Nucleus accumbens (tissue), 56 donors: Measurements from ENCODE around the gene LMTK3.
"Not testable (repeated sequence)": the region's sequence is repeated elsewhere in the genome, so short reads cannot be mapped to it uniquely, and the experiment has no call there.

Source experiments
- DNase-seq, 56 donors: peaks; one replicate each; lab custom pipeline; 2025; lab: John Stamatoyannopoulos, UW

The LMTK3 gene

GRCh38 chr19:48543121-48543710 lies 31.6 kb upstream of the LMTK3 start:
- DNase-seq, result no peak

- DNase-seq, result no peak
These were observed 30.2 kb upstream of the LMTK3 start for GRCh38 chr19:48541813-48542212.

DNA sequence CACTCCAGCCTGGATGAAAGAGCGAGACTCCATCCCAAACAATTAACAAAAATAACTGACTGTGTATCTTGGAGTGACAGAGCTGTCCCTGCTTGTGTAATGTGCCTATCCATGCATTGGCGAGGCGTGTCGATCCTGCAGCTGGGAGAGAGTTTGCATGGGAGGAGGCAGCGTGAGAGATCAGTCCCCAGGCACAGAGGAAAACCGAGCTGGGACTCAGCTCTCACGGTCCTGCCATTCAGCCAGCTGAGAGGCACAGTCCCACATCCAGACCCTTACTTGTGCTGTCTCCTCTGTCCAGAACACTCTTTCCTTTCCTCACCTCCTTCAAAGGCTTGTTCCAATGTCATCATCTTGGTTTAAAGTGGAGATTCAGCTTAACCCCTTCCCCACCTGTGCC lies 28.5 kb upstream of the LMTK3 start:
- DNase-seq, result no peak

GRCh38 chr19:48539503-48540096 lies 28.0 kb upstream of the LMTK3 start:
- peak in 7 of 56 donors; percentile 1 to 73 (median 7) for DNase-seq

DNA sequence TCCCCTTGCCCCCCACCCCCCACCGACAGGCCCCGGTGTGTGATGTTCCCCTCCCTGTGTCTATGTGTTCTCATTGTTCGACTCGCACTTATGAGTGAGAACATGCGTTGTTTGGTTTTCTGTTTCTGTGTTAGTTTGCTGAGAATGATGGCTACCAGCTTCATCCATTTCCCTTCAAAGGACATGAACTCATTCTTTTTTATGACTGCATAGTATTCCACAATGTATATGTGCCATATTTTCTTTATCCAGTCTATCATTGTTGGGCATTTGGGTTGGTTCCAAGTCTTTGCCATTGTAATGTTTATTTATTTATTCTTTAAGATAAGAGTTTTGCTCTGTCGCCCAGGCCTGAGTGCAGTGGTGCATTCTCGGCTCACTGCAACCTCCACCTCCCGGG lies 26.4 kb upstream of the LMTK3 start:
- not testable (repeated sequence) for DNase-seq

GRCh38 chr19:48537541-48537940 lies 25.9 kb upstream of the LMTK3 start:
- DNase-seq, result no peak

- no peak for DNase-seq
These were observed 22.1 kb upstream of the LMTK3 start for GRCh38 chr19:48533770-48534169.

DNA sequence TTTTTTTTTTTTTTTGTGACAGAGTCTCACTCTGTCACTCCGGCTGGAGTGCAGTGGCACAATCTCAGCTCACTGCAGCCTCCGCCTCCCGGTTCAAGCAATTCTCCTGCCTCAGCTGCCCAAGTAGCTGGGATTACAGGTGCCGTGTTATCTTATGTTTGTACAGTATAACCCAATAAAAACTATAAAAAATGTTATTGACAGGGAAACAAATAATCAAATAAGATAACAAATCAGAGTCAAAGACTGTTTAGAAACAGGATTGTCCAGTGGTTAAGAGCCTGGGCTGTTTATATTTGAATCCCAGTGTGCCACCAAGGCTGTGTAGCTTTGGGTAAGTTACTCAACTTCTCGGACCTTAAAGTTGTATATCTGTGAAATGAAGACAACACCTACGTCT lies 19.1 kb upstream of the LMTK3 start:
- no peak for DNase-seq

DNA sequence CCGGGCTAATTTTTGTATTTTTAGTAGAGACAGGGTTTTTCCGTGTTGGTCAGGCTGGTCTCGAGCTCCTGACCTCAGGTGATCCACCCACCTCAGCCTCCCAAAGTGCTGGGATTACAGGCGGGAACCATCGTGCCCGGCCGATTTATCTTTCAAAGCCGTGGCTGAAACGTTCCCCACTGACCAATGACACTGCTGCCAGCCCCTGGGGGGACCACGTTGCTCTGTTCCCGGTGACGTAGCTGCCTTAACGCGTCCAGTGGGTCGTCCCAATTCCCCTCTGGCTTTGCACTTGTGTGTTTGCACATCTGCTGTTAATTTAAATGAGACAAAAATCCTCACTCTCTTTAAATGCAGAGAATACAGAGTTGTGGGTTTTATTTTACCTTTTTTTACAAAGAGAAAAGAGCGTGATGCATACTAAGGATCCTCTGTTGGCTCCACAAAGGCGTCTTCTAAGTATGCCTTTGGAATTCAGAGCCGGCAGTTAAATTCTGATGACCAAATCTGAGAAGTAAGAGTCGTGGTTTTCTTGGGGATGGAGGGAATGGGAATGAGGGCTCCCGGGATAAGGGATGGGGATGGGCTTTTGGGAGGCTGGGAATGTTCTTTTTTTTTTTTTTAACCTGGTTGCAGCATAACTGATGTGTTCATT lies 18.6 kb upstream of the LMTK3 start:
- DNase-seq, result no peak

DNA sequence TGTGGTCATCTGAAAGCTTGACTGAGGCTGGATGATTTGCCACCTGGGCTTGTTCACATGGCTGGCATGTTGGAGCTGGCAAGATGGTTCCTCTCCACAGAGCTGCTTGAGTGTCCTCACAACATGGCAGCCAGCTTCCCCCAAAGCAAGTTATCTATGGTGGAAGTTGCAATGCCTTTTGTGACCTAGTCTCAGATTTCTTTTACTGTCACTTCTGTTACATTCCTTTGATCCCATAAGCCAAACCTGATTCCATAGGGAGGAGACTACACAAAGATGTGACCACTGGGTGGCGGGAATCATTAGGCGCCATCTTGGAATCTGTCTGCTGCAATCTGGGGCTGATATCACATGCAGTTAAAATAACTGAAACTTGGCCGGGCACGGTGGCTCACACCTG lies 17.5 kb upstream of the LMTK3 start:
- DNase-seq, result no peak

DNA sequence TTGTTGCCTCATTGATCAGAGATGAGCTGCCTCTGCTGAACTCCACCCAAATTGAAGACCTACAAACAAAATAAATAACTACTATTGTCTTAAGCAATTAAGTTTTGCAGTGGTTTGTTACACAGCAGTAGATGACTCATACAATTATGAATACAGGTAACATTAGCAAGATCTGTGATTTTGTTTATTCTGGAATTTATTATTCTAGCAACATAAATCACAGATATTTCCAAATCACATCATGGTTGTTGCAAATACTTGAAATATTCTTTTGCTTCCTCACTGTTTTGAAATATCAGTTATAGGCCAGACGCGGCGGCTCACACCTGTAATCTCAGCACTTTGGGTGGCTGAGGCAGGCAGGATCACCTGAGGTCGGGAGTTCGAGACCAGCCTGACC lies 13.1 kb upstream of the LMTK3 start:
- DNase-seq, result no peak

- no peak for DNase-seq
These were observed 12.6 kb upstream of the LMTK3 start for GRCh38 chr19:48524221-48524620.

GRCh38 chr19:48520134-48520533 lies 8.5 kb upstream of the LMTK3 start:
- no peak for DNase-seq

DNA sequence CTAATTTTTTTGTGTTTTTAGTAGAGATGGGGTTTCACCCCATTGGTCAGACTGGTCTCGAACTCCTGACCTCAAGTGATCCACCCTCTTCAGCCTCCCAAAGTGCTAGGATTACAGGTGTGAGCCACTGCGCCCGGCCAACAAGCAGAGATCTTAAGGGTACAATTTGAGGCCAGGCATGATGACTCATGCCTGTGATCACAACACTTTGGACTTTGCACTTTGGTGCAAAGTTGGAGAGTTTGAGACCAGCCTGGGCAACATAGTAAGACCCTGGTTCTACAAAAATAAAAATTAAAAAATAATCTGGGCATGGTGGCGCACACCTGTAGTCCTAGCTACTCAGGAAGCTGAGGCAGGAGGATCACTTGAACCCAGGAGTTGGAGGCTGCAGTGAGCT lies 7.8 kb upstream of the LMTK3 start:
- DNase-seq, result not testable (repeated sequence)

GRCh38 chr19:48518207-48518606 lies 6.6 kb upstream of the LMTK3 start:
- DNase-seq, result no peak

DNA sequence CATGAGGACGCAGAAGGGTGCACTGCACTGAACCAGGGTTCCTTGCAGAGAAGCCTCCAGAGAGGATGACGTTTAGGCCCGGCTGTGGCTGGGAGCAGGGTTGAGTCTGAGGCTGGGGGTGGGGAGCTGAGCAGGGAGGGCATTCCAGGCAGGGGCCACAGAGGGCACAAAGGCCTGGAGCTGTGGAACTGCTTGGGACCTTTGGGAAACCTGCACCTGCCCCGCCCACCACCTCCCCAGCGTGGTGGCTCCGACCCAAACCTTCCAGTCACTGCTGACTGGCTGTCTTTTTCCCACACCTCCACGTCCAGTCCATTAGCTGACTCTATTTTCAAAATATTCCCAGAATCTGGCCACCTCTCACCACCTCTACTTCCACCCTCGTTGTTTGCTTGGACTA lies 4.9 kb upstream of the LMTK3 start:
- DNase-seq, result no peak

GRCh38 chr19:48514123-48514458 lies 2.5 kb upstream of the LMTK3 start:
- DNase-seq, result peak in 1 of 56 donors; percentile 43

GRCh38 chr19:48513289-48514122 lies 1.9 kb upstream of the LMTK3 start:
- peak in 55 of 56 donors; percentile 25 to 93 (median 78) for DNase-seq

DNA sequence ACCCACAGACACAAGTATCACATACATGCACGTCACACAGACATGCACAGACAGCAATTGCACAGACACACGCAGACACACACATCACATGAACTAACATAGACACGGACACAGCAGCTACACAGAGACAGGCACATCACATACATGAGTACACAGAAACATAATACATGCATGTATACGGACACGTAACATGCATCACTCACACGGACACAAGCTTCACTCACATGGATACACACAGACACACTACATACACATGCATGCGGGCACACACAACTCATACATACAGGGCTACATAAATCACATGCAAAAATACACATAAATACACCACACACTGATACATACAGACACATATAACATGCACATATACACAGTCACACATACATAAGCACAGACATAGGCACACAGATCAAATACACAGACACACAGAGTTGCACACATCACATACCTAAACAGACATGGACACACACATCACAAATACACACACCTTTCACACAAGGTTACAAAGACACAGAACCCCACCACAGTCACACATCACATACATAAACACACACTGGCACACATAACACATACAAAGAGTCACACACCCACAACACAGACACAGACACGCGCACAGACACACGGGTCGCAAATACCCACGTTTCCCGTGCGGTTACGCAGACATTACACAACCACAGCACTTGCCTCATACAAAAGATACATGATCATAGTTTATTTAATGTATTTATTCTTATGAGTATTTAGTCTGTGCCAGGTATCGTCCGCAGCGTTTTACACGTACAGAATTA lies 1.1 kb upstream of the LMTK3 start:
- DNase-seq, result peak in 11 of 56 donors; percentile 4 to 59 (median 27)

DNA sequence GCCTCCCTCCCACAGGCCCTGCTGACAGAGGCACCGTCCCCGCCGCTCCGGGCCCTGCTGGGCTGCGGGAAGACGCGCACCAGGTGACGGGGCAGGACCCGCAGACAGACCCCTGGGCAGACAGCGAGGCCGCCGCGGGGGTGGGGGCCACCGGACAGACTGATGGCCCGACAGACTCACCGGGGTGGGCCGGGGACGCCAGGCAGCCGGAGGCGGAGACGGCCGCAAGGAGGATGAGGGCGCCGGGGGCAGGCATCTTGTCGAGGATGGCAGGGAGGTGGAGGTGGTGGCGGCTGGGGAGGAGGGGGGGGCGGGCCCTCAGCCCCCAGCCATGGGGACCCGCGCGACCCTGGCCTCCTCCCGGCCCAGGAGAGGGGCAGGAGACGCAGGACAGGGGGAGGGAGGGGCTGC lies 309 bp downstream of the LMTK3 start:
- peak in 13 of 56 donors; percentile 23 to 61 (median 45) for DNase-seq
